Mesendoderm (in vitro differentiated cells): ENCODE measurements around the gene ZNF629.

Experiments used
- DNase-seq: peaks from one replicate; pipeline ENCODE4 v3.0.0; 2013
- H2AK5ac ChIP-seq: 2 replicates; pipeline ENCODE4 v1.6.1; 2013; ENCODE audit warnings: low read length, inconsistent platforms
- H2BK120ac ChIP-seq: 2 replicates; pipeline ENCODE4 v1.6.1; 2013; ENCODE audit warnings: low read depth, mild to moderate bottlenecking, low read length, moderate library complexity, mixed read lengths
- H2BK15ac ChIP-seq: replicated peaks from 2 replicates; pipeline ENCODE4 v1.6.1; 2013; ENCODE audit warnings: low read depth, mild to moderate bottlenecking, moderate library complexity
- H2BK5ac ChIP-seq: 2 replicates; pipeline ENCODE4 v1.6.1; 2013; ENCODE audit warnings: low read length, inconsistent platforms
- H3K18ac ChIP-seq: 2 replicates; pipeline ENCODE4 v1.6.1; 2013; ENCODE audit warnings: mild to moderate bottlenecking, low read length, mixed read lengths
- H3K23ac ChIP-seq: one replicate; pipeline ENCODE4 v1.6.1; 2013; ENCODE audit warnings: low read length
- H3K27ac ChIP-seq: 2 replicates; pipeline ENCODE4 v1.5.1; 2013; ENCODE audit warnings: low read depth, mild to moderate bottlenecking, inconsistent platforms, low read length, moderate library complexity
- H3K27me3 ChIP-seq: 2 replicates; pipeline ENCODE4 v1.6.1; 2013; ENCODE audit warnings: low read length, control low read depth, mild to moderate bottlenecking, inconsistent platforms; ENCODE audit not compliant: insufficient read depth, poor library complexity
- H3K36me3 ChIP-seq: 2 replicates; pipeline ENCODE4 v1.6.1; 2013; ENCODE audit warnings: low read length, inconsistent platforms; ENCODE audit not compliant: control insufficient read depth, insufficient read depth
- H3K4ac ChIP-seq: one replicate; pipeline ENCODE4 v1.6.1; 2013; ENCODE audit warnings: low read depth, mild to moderate bottlenecking, low read length, moderate library complexity
- H3K4me1 ChIP-seq: 2 replicates; pipeline ENCODE4 v1.6.1; 2013; ENCODE audit warnings: low read depth, low read length, inconsistent platforms; ENCODE audit not compliant: control insufficient read depth
- H3K4me2 ChIP-seq: 2 replicates; pipeline ENCODE4 v1.6.1; 2013; ENCODE audit warnings: low read length
- H3K4me3 ChIP-seq: 2 replicates; pipeline ENCODE4 v1.5.1; 2013; ENCODE audit warnings: mild to moderate bottlenecking, low read length
- H3K56ac ChIP-seq: one replicate; pipeline ENCODE4 v1.6.1; 2013; ENCODE audit warnings: low read length
- H3K79me1 ChIP-seq: 2 replicates; pipeline ENCODE4 v1.6.1; 2013; ENCODE audit warnings: low read length, inconsistent platforms
- H3K79me2 ChIP-seq: 2 replicates; pipeline ENCODE4 v1.6.1; 2013; ENCODE audit warnings: mild to moderate bottlenecking, low read length; ENCODE audit not compliant: control insufficient read depth, insufficient read depth
- H3K9ac ChIP-seq: 2 replicates; pipeline ENCODE4 v1.6.1; 2013; ENCODE audit warnings: low read length, inconsistent platforms
- H4K5ac ChIP-seq: one replicate; pipeline ENCODE4 v1.6.1; 2013; ENCODE audit warnings: low read length
- H4K8ac ChIP-seq: one replicate; pipeline ENCODE4 v1.6.1; 2013; ENCODE audit warnings: low read depth, mild to moderate bottlenecking, control low read depth, low read length, moderate library complexity
- WGBS: extraction: QIAGEN DNeasy Blood & Tissue Kit; methylation state at CpG from one replicate; pipeline ENCODE4 v1.1.7; 2013; ENCODE audit warnings: low lambda C conversion rate, missing lambda C conversion rate; ENCODE audit not compliant: insufficient coverage; ENCODE audit errors: extremely low coverage; 5-methylcytosine and 5-hydroxymethylcytosine counted together

The ZNF629 gene

GRCh38 chr16:30750876-30751465 is 36.0 kb downstream of the ZNF629 start:
- H3K9ac ChIP-seq: no peak overlapping the region
- WGBS: no CpG with 5 or more reads among the region's 20 CpGs

GRCh38 chr16:30750201-30750600 is 36.8 kb downstream of the ZNF629 start:
- H3K79me2 ChIP-seq: peaks cover 20% of the 10 kb centered on the region
- no peak overlapping the region for H3K27ac ChIP-seq
- H3K79me1 ChIP-seq: peaks cover 17% of the 10 kb centered on the region
- H3K4me3 ChIP-seq: no peak overlapping the region
- H2BK5ac ChIP-seq: no peak overlapping the region
- no peaks in the 10 kb centered on the region for H3K27me3 ChIP-seq
- no peak overlapping the region for H3K56ac ChIP-seq
- H3K36me3 ChIP-seq: peaks cover 13% of the 10 kb centered on the region
- H3K18ac ChIP-seq: no peak overlapping the region
- no peak overlapping the region for H4K5ac ChIP-seq
- H3K4ac ChIP-seq: no peak overlapping the region
- no peak overlapping the region for H2AK5ac ChIP-seq
- no CpG with 5 or more reads among the region's 4 CpGs for WGBS
- no peak overlapping the region for H3K23ac ChIP-seq
- H2BK120ac ChIP-seq: no peak overlapping the region
- no peak for DNase-seq
- no peak overlapping the region for H4K8ac ChIP-seq
- no peak overlapping the region for H3K9ac ChIP-seq
- no peak overlapping the region for H2BK15ac ChIP-seq
- no peak overlapping the region for H3K4me2 ChIP-seq
- peaks cover 3% of the 10 kb centered on the region for H3K4me1 ChIP-seq

More at GRCh38 chr16:30750876-30751465, 36.0 kb downstream of the ZNF629 start:
- peaks cover 3% of the 10 kb centered on the region for H3K4me1 ChIP-seq
- no peak overlapping the region for H3K4me3 ChIP-seq
- H2BK15ac ChIP-seq: no peak overlapping the region
- H3K4me2 ChIP-seq: no peak overlapping the region
- no peak overlapping the region for H3K4ac ChIP-seq
- H3K79me2 ChIP-seq: peaks cover 20% of the 10 kb centered on the region
- no peaks in the 10 kb centered on the region for H3K27me3 ChIP-seq
- H3K18ac ChIP-seq: no peak overlapping the region
- no peak for DNase-seq
- no peak overlapping the region for H2BK120ac ChIP-seq
- H2BK5ac ChIP-seq: no peak overlapping the region
- H3K56ac ChIP-seq: no peak overlapping the region
- H3K79me1 ChIP-seq: peaks cover 17% of the 10 kb centered on the region
- H3K23ac ChIP-seq: no peak overlapping the region
- no peak overlapping the region for H4K8ac ChIP-seq
- no peak overlapping the region for H4K5ac ChIP-seq
- no peak overlapping the region for H2AK5ac ChIP-seq
- H3K27ac ChIP-seq: no peak overlapping the region
- peaks cover 13% of the 10 kb centered on the region for H3K36me3 ChIP-seq

GRCh38 chr16:30748634-30749445 is 38.2 kb downstream of the ZNF629 start:
- no peak overlapping the region for H2BK15ac ChIP-seq
- peak overlapping the region; percentile 66 for H3K4me3 ChIP-seq
- H3K27ac ChIP-seq: no peak overlapping the region
- H3K79me1 ChIP-seq: peaks cover 17% of the 10 kb centered on the region
- H3K23ac ChIP-seq: no peak overlapping the region
- WGBS: no CpG with 5 or more reads among the region's 36 CpGs
- no peak overlapping the region for H2BK120ac ChIP-seq
- peaks cover 9% of the 10 kb centered on the region for H3K36me3 ChIP-seq
- peaks cover 20% of the 10 kb centered on the region for H3K79me2 ChIP-seq
- peak; percentile 73 for DNase-seq
- H3K9ac ChIP-seq: peak overlapping the region; percentile 82
- H3K4me2 ChIP-seq: peak overlapping the region; percentile 50
- H2BK5ac ChIP-seq: no peak overlapping the region
- H3K4ac ChIP-seq: no peak overlapping the region
- peaks cover 3% of the 10 kb centered on the region for H3K4me1 ChIP-seq
- H3K27me3 ChIP-seq: no peaks in the 10 kb centered on the region
- no peak overlapping the region for H4K8ac ChIP-seq
- H3K56ac ChIP-seq: peak overlapping the region; percentile 88
- peak overlapping the region; percentile 28 for H3K18ac ChIP-seq
- no peak overlapping the region for H4K5ac ChIP-seq
- H2AK5ac ChIP-seq: no peak overlapping the region

GRCh38 chr16:30747799-30748633 is 39.0 kb downstream of the ZNF629 start, which contains the start of gene PHKG2:
Gene PHKG2, plus strand, starts transcription at chr16:30748425. Its CDS starts 396 bp downstream, at chr16:30748821.
- Histone ChIP-seq H2AK5ac (no peak within 1 kb of the TSS), H3K79me2 (peaks cover 20% of the 10 kb centered on the region), H3K23ac (no peak within 1 kb of the TSS), H3K9ac (peak within 1 kb of the TSS; percentile 82), H3K56ac (peak within 1 kb of the TSS; percentile 88), H4K8ac (peak within 1 kb of the TSS; percentile 77), H3K18ac (peak within 1 kb of the TSS; percentile 28), H3K4ac (peak within 1 kb of the TSS; percentile 17), H3K4me3 (peak within 1 kb of the TSS; percentile 66), H3K27ac (no peak within 1 kb of the TSS), H3K27me3 (no peaks in the 10 kb centered on the region), H3K36me3 (peaks cover 5% of the 10 kb centered on the region), H2BK120ac (no peak within 1 kb of the TSS), H4K5ac (peak within 1 kb of the TSS; percentile 97), H2BK15ac (no peak within 1 kb of the TSS), H3K4me1 (peaks cover 3% of the 10 kb centered on the region), H3K79me1 (peaks cover 17% of the 10 kb centered on the region), H2BK5ac (no peak within 1 kb of the TSS), H3K4me2 (peak within 1 kb of the TSS; percentile 50)
- DNase-seq: peak; percentile 100
- whole genome bisulfite sequencing: no CpG with 5 or more reads among the region's 60 CpGs

GRCh38 chr16:30747331-30747730 is 39.7 kb downstream of the ZNF629 start:
- Histone ChIP-seq H4K5ac (peak overlapping the region; percentile 97), H2AK5ac (no peak overlapping the region), H3K23ac (no peak overlapping the region), H4K8ac (peak overlapping the region; percentile 77), H3K4me1 (peaks cover 3% of the 10 kb centered on the region), H3K9ac (peak overlapping the region; percentile 67), H3K79me1 (peaks cover 17% of the 10 kb centered on the region), H3K4me3 (no peak overlapping the region), H3K56ac (peak overlapping the region; percentile 68), H3K79me2 (peaks cover 20% of the 10 kb centered on the region), H3K27ac (no peak overlapping the region), H3K4me2 (no peak overlapping the region), H3K18ac (no peak overlapping the region), H3K27me3 (no peaks in the 10 kb centered on the region), H2BK5ac (no peak overlapping the region), H3K4ac (peak overlapping the region; percentile 17), H2BK15ac (no peak overlapping the region), H2BK120ac (no peak overlapping the region), H3K36me3 (peaks cover 6% of the 10 kb centered on the region)
- no peak for DNase-seq
- no CpG with 5 or more reads among the region's 3 CpGs for WGBS
